Measurements from ENCODE around the gene MYH14. TPM values are rescaled to one million over a fixed set of nuclear protein-coding genes. Genes with fewer than 3 reads are reported as not detected.

MYH14 gene
- total RNA-seq, 4 donors from 2014 or later: 110 to 329 (median 202) TPM

DNA sequence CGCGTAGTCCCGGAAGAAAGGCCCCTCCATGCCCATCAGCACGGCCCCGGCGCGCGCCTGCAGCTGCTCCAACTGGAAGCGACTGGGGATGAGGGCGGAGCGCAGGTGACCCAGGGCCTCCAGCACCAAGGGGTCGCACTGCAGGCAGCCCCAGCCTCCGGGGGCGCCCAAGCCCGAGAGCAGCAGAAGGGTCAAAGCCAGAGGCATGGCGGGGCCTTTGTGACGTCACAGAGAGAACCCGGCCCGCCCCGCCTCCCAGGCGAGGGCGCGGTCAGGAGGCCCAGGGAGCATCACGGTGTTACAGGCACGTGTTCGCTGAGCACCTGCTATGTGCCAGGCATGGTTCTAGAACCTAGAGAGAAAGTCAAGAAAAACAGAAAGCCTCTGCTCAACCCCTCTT, 40.4 kb upstream of the MYH14 start, which contains the start of gene IZUMO2:
Gene IZUMO2 (minus strand): TSS at position 294 of the 400 bp plus-strand sequence. CDS start 87 bp downstream, at position 207.
- H3K4me3 ChIP-seq (ENCODE audit: low read depth, poor library complexity, severe bottlenecking): no peak within 1 kb of the TSS
- intact Hi-C loops (cut with DNase I; ENCODE audit: low total_unique reads): no loop called here
- TF ChIP-seq POLR2A (IDR thresholded peaks at IDR 0.05): no peak
- TF ChIP-seq, protein P1, sequence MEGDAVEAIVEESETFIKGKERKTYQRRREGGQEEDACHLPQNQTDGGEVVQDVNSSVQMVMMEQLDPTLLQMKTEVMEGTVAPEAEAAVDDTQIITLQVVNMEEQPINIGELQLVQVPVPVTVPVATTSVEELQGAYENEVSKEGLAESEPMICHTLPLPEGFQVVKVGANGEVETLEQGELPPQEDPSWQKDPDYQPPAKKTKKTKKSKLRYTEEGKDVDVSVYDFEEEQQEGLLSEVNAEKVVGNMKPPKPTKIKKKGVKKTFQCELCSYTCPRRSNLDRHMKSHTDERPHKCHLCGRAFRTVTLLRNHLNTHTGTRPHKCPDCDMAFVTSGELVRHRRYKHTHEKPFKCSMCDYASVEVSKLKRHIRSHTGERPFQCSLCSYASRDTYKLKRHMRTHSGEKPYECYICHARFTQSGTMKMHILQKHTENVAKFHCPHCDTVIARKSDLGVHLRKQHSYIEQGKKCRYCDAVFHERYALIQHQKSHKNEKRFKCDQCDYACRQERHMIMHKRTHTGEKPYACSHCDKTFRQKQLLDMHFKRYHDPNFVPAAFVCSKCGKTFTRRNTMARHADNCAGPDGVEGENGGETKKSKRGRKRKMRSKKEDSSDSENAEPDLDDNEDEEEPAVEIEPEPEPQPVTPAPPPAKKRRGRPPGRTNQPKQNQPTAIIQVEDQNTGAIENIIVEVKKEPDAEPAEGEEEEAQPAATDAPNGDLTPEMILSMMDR (IDR thresholded peaks at IDR 0.05): no peak
- WGBS, 2 donors: 18 to 31% methylated on average over 23 to 24 of the region's 26 CpGs
- DNase-seq (ENCODE audit: low spot score in 2 of 2): no peak

DNA sequence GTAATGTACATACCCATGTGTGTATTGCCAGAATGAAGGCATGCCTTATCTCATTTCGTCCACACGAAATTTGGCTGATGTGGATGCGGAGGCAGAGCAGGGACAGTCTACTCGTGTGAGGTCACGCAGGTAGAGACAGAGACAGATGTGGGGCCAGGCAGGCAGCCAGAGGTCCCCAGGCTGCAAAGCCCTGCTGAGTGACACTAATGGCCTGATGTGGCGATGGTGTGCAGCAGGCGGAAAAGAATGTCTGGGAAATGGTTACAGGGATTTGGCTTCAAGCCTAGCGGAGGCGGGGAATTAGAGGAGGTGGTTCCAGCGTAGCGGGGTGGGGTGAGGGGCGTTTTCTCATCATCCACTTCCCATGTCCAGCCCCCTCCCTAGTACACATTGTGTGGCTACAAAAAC, 36.1 kb upstream of the MYH14 start:
- intact Hi-C loops (cut with DNase I; ENCODE audit: low total_unique reads): no loop called here
- no peak for DNase-seq (ENCODE audit: low spot score in 2 of 2)
- H3K4me3 ChIP-seq (ENCODE audit: low read depth, poor library complexity, severe bottlenecking): no peak overlapping the region
- 40 to 43% methylated on average over 12 of the region's 12 CpGs for WGBS, 2 donors
- TF ChIP-seq, protein P1 (IDR thresholded peaks at IDR 0.05): no peak

DNA sequence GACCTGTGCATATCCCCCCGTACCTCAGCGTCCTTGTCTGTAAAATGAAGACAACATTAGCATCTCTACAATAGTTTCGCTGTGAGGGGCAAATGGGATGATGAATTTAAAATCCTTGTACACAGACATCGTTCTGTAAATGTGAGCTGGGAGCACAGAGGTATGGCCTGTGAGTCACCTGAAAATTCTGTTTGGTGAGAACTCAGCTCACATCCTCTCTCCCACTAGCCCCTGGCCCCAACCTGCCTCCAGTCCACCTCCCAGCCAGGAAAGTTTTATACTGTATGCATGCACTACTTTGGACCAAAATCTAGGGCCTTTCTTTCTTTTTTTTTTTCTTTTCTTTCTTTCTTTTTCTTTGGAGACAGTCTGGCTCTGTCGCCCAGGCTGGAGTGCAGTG, 31.7 kb upstream of the MYH14 start:
- H3K4me3 ChIP-seq (ENCODE audit: low read depth, poor library complexity, severe bottlenecking): no peak overlapping the region
- no peak for TF ChIP-seq POLR2A (IDR thresholded peaks at IDR 0.05)
- TF ChIP-seq, protein P1 (IDR thresholded peaks at IDR 0.05): no peak
- WGBS, 2 donors: 85 to 87% methylated on average over 5 of the region's 5 CpGs
- DNase-seq (ENCODE audit: low spot score in 2 of 2): no peak
- intact Hi-C loops (cut with DNase I; ENCODE audit: low total_unique reads): no loop called here

DNA sequence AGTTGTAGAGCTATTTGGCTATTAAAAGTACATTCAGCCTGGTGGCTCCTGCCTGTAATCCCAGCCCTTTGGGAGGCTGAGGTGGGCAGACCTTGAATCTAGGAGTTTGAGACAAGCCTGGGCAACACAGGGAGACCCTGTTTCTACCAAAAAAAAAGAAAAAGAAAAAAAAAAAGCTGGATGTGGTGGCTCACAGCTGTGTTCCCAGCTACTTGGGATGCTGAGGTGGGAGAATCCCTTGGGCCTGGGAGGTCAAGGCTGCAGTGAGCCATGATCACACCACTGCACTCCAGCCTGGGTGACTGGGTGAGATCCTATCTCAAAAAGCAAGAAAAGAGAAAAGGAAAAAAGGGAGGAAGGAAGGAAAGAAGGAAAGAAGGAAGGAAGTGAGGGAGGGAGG, 30.7 kb upstream of the MYH14 start:
- no peak for DNase-seq (ENCODE audit: low spot score in 2 of 2)
- TF ChIP-seq POLR2A (IDR thresholded peaks at IDR 0.05): no peak
- TF ChIP-seq, protein P1 (IDR thresholded peaks at IDR 0.05): no peak
- no peak overlapping the region for H3K4me3 ChIP-seq (ENCODE audit: low read depth, poor library complexity, severe bottlenecking)
- intact Hi-C loops (cut with DNase I; ENCODE audit: low total_unique reads): no loop called here

DNA sequence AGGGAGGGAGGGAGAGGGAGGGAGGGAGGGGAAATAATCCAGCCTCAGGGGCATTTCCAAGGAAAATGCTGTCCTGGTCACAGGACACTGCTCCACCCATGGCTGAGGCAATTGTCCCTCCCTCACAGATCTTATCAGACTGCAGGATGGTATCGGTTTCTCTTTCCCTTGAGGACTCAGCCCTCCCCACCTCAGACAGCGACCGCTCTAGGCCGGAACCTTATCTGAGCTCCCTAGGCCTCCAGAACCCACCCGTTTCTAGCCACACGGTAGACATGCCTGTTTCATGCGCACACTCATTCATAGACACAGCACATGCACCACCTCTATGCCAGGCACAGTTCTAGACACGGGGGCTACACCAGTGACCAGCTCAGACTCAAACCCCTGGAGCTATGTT, 30.3 kb upstream of the MYH14 start:
- WGBS, 2 donors: 52 to 56% methylated on average over 8 of the region's 8 CpGs
- no peak for DNase-seq (ENCODE audit: low spot score in 2 of 2)
- intact Hi-C loops (cut with DNase I; ENCODE audit: low total_unique reads): no loop called here
- no peak overlapping the region for H3K4me3 ChIP-seq (ENCODE audit: low read depth, poor library complexity, severe bottlenecking)
- no peak for TF ChIP-seq POLR2A (IDR thresholded peaks at IDR 0.05)
- TF ChIP-seq, protein P1 (IDR thresholded peaks at IDR 0.05): no peak

DNA sequence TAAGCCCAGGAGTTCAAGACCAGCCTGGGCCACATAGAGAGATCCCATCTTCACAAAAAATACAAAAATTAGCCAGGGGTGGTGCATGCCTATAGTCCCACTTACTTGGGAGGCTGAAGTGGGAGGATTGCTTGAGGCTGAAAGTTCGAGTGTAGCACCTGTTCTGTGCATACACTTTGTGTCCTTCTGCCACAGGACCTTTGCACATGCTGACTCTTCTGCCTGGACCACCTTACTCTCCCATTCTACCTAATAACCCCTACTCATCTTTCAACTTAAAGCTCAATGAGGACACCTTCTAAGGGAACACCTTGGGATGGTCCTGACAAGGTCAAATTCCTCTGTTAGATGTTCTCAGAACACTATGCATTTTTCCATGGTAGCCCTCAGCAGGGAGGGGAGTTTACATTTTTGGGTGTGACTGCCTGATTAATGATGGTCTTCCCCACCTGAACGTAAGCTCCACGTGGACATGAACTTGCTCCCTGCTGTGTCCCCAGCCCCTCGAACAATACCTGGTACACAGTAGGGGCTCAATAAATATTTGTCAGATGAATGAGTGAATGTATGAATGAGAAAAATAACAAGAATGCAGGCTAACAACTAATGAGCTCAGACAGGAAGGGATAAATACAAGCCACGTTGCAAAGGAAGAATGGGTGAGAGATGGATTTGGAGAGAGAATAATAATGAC, 29.2 kb upstream of the MYH14 start:
- H3K4me3 ChIP-seq (ENCODE audit: low read depth, poor library complexity, severe bottlenecking): no peak overlapping the region
- DNase-seq (ENCODE audit: low spot score in 2 of 2): no peak
- TF ChIP-seq POLR2A (IDR thresholded peaks at IDR 0.05): no peak
- TF ChIP-seq, protein P1 (IDR thresholded peaks at IDR 0.05): no peak
- intact Hi-C loops (cut with DNase I; ENCODE audit: low total_unique reads): no loop called here
- WGBS, 2 donors: 58 to 59% methylated on average over 5 of the region's 5 CpGs
